Neural cell (in vitro differentiated cells): ENCODE measurements around the gene RSPH9. TPM values are rescaled to one million over a fixed set of nuclear protein-coding genes. Genes with fewer than 3 reads are reported as not detected.

Source experiments
- H2AFZ ChIP-seq: fragments of 200-600, 300-800 bp; sonication (generic), shearing (Covaris generic); 2 replicates; pipeline ENCODE4 v1.6.0; 2014; ENCODE audit warnings: low read depth, mild to moderate bottlenecking, antibody characterized with exemption, low read length, moderate library complexity
- H3F3A ChIP-seq: fragments of 200-600 bp; shearing (Covaris generic); 2 replicates; pipeline ENCODE4 v1.6.1; 2016; ENCODE audit warnings: mild to moderate bottlenecking, moderate library complexity, mixed read lengths, antibody characterized with exemption, low read length; ENCODE audit not compliant: insufficient read depth, poor library complexity, severe bottlenecking
- H3K27ac ChIP-seq: fragments of 200-600, 300-800 bp; sonication (generic), shearing (Covaris generic); 2 replicates; pipeline ENCODE4 v1.5.1; 2014; ENCODE audit warnings: mild to moderate bottlenecking, low read length, moderate library complexity
- H3K27me3 ChIP-seq: fragments of 300-800, 200-600 bp; sonication (generic), shearing (Covaris generic); 2 replicates; pipeline ENCODE4 v1.6.0; 2014; ENCODE audit warnings: mild to moderate bottlenecking, low read depth, low read length, moderate library complexity; ENCODE audit not compliant: insufficient read depth
- H3K36me3 ChIP-seq: fragments of 300-800, 200-600 bp; sonication (generic), shearing (Covaris generic); 2 replicates; pipeline ENCODE4 v1.5.1; 2014; ENCODE audit warnings: mild to moderate bottlenecking, antibody characterized with exemption, low read length, moderate library complexity; ENCODE audit not compliant: insufficient read depth
- H3K4me2 ChIP-seq: fragments of 300-800, 200-600 bp; sonication (generic), shearing (Covaris generic); 2 replicates; pipeline ENCODE4 v1.6.0; 2014; ENCODE audit warnings: mild to moderate bottlenecking, low read length
- H3K4me3 ChIP-seq: fragments of 300-800, 200-600 bp; sonication (generic), shearing (Covaris generic); 2 replicates; pipeline ENCODE4 v1.5.1; 2014; ENCODE audit warnings: mild to moderate bottlenecking, low read length, moderate library complexity
- H3K79me2 ChIP-seq: fragments of 200-600 bp; shearing (Covaris generic); replicated peaks from 2 replicates; pipeline ENCODE4 v1.6.0; 2014; ENCODE audit warnings: mild to moderate bottlenecking, low read length, moderate library complexity; ENCODE audit not compliant: insufficient read depth
- H3K9ac ChIP-seq: fragments of 300-800, 200-600 bp; sonication (generic), shearing (Covaris generic); 2 replicates; pipeline ENCODE4 v1.6.1; 2016; ENCODE audit warnings: mild to moderate bottlenecking, low read length, mixed read lengths
- H3K9me2 ChIP-seq: fragments of 200-600 bp; shearing (Covaris generic); 2 replicates; pipeline ENCODE4 v1.6.1; 2016; ENCODE audit warnings: mild to moderate bottlenecking, low read length, mixed read lengths; ENCODE audit not compliant: insufficient read depth
- H3K9me3 ChIP-seq: fragments of 200-600, 300-800 bp; sonication (generic), shearing (Covaris generic); 2 replicates; pipeline ENCODE4 v1.6.1; 2016; ENCODE audit warnings: mild to moderate bottlenecking, mixed run types, low read length, moderate library complexity, mixed read lengths
- H4K20me1 ChIP-seq: fragments of 200-600 bp; shearing (Covaris generic); 2 replicates; pipeline ENCODE4 v1.6.1; 2016; ENCODE audit warnings: mild to moderate bottlenecking, mixed run types; ENCODE audit not compliant: insufficient read depth
- CTCF ChIP-seq: fragments of 450-650 bp; IDR thresholded peaks from 2 replicates; pipeline ENCODE4 v1.5.1; 2014; ENCODE audit warnings: antibody characterized with exemption, mild to moderate bottlenecking, moderate library complexity; ENCODE audit not compliant: poor library complexity, severe bottlenecking
- EP300 ChIP-seq: fragments of 450-650 bp; conservative IDR thresholded peaks from 2 replicates; pipeline ENCODE4 v1.6.1; 2014; ENCODE audit warnings: antibody characterized with exemption, mild to moderate bottlenecking, moderate library complexity; ENCODE audit not compliant: poor library complexity, severe bottlenecking
- EZH2 ChIP-seq: fragments of 200-600, 300-800 bp; shearing (Covaris generic), sonication (generic); IDR thresholded peaks from 2 replicates; pipeline ENCODE4 v1.6.1; 2014; ENCODE audit warnings: antibody characterized with exemption, low read length, borderline replicate concordance, mild to moderate bottlenecking; ENCODE audit not compliant: insufficient read depth, poor library complexity, severe bottlenecking
- MXI1 ChIP-seq: fragments of 450-650 bp; conservative IDR thresholded peaks from 2 replicates; pipeline ENCODE4 v1.6.1; 2014; ENCODE audit warnings: antibody characterized with exemption, mild to moderate bottlenecking; ENCODE audit not compliant: poor library complexity, severe bottlenecking
- POLR2AphosphoS5 ChIP-seq: IDR thresholded peaks from 2 replicates; pipeline ENCODE4 v1.6.1; 2012
- RAD21 ChIP-seq: fragments of 450-650 bp; conservative IDR thresholded peaks from 2 replicates; pipeline ENCODE4 v1.6.1; 2014; ENCODE audit warnings: antibody characterized with exemption, mild to moderate bottlenecking, moderate library complexity
- REST ChIP-seq: IDR thresholded peaks from 2 replicates; pipeline ENCODE4 v1.6.1; 2012; ENCODE audit warnings: borderline replicate concordance
- SMC3 ChIP-seq: fragments of 450-650 bp; conservative IDR thresholded peaks from 2 replicates; pipeline ENCODE4 v1.6.1; 2014; ENCODE audit warnings: antibody characterized with exemption, mild to moderate bottlenecking, moderate library complexity; ENCODE audit not compliant: poor library complexity
- TAF1 ChIP-seq: IDR thresholded peaks from 2 replicates; pipeline ENCODE4 v1.6.1; 2012; ENCODE audit warnings: low read depth
- polyA plus RNA-seq: library from polyadenylated mRNA; depleted of rRNA; stranded (reverse); fragments of >200 nt; gene quantifications from 2 replicates; pipeline ENCODE4 v1.2.3, GENCODE V29; 2014

Gene RSPH9
- polyA plus RNA-seq, 1 donor from 2014 or later = 0.88 TPM

- Histone ChIP-seq H3K79me2 (peaks cover under 1% of the 10 kb centered on the region), H3K36me3 (no peaks in the 10 kb centered on the region), H3K27ac (no peak overlapping the region), H3K4me3 (no peak overlapping the region), H3K9me3 (no peaks in the 10 kb centered on the region), H3K27me3 (no peaks in the 10 kb centered on the region), H3K4me2 (no peak overlapping the region), H4K20me1 (no peaks in the 10 kb centered on the region), H3F3A (no peaks in the 10 kb centered on the region), H3K9me2 (no peaks in the 10 kb centered on the region), H2AFZ (no peak overlapping the region), H3K9ac (no peak overlapping the region)
- TF ChIP-seq POLR2AphosphoS5 = no peak
- TF ChIP-seq MXI1 = no peak
- no peak for TF ChIP-seq TAF1
- no peak for TF ChIP-seq EZH2
- TF ChIP-seq CTCF = no peak
- TF ChIP-seq EP300 = no peak
- no peak for TF ChIP-seq RAD21
- no peak for TF ChIP-seq SMC3
- no peak for TF ChIP-seq REST
Measured at GRCh38 chr6:43677759-43678158, 32.9 kb downstream of the RSPH9 start.

GRCh38 chr6:43678341-43678740 is 33.5 kb downstream of the RSPH9 start:
- no peaks in the 10 kb centered on the region for H3K27me3 ChIP-seq
- H2AFZ ChIP-seq = no peak overlapping the region
- H3K4me2 ChIP-seq = no peak overlapping the region
- no peaks in the 10 kb centered on the region for H3K36me3 ChIP-seq
- H3K27ac ChIP-seq = no peak overlapping the region
- H3K79me2 ChIP-seq = peaks cover 6% of the 10 kb centered on the region
- no peaks in the 10 kb centered on the region for H3K9me2 ChIP-seq
- TF ChIP-seq TAF1 (no peak), CTCF (no peak), REST (no peak), SMC3 (no peak), MXI1 (no peak)
- H3K4me3 ChIP-seq = no peak overlapping the region
- no peaks in the 10 kb centered on the region for H3F3A ChIP-seq
- no peaks in the 10 kb centered on the region for H3K9me3 ChIP-seq
- H4K20me1 ChIP-seq = no peaks in the 10 kb centered on the region
- no peak overlapping the region for H3K9ac ChIP-seq
